ENCODE data around the gene ZNF648. TPM values are rescaled to one million over a fixed set of nuclear protein-coding genes. Genes with fewer than 3 reads are reported as not detected.

ZNF648 gene
- total and polyA plus RNA-seq, 10 of the 15 experiments (the other 5 are each of a cell fraction or from before 2014, with no cell fraction given), result 0.05 TPM; not detected in 9

GRCh38 chr1:182107209-182107608, 45.7 kb upstream of the ZNF648 start (continued):
- TF ChIP-seq, protein P1, sequence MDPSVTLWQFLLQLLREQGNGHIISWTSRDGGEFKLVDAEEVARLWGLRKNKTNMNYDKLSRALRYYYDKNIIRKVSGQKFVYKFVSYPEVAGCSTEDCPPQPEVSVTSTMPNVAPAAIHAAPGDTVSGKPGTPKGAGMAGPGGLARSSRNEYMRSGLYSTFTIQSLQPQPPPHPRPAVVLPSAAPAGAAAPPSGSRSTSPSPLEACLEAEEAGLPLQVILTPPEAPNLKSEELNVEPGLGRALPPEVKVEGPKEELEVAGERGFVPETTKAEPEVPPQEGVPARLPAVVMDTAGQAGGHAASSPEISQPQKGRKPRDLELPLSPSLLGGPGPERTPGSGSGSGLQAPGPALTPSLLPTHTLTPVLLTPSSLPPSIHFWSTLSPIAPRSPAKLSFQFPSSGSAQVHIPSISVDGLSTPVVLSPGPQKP (IDR thresholded peaks at IDR 0.05; ENCODE audit: low read depth, low read length), result no peak
- TF ChIP-seq YBX1 (IDR thresholded peaks at IDR 0.05) (no peak), ZNF217 (IDR thresholded peaks at IDR 0.05) (no peak), POLR2AphosphoS5 (IDR thresholded peaks at IDR 0.05; ENCODE audit: low read length) (no peak), HDAC6 (IDR thresholded peaks at IDR 0.05; ENCODE audit: unreplicated experiment) (no peak), SPI1 (IDR thresholded peaks at IDR 0.05; ENCODE audit: borderline replicate concordance, insufficient read depth, low read depth, low read length) (no peak), CBX5 (IDR thresholded peaks at IDR 0.05; ENCODE audit: low read depth) (no peak), MEF2A (IDR thresholded peaks at IDR 0.05; ENCODE audit: insufficient read depth, low read depth, low read length) (no peak)
- TF ChIP-seq, protein P2, sequence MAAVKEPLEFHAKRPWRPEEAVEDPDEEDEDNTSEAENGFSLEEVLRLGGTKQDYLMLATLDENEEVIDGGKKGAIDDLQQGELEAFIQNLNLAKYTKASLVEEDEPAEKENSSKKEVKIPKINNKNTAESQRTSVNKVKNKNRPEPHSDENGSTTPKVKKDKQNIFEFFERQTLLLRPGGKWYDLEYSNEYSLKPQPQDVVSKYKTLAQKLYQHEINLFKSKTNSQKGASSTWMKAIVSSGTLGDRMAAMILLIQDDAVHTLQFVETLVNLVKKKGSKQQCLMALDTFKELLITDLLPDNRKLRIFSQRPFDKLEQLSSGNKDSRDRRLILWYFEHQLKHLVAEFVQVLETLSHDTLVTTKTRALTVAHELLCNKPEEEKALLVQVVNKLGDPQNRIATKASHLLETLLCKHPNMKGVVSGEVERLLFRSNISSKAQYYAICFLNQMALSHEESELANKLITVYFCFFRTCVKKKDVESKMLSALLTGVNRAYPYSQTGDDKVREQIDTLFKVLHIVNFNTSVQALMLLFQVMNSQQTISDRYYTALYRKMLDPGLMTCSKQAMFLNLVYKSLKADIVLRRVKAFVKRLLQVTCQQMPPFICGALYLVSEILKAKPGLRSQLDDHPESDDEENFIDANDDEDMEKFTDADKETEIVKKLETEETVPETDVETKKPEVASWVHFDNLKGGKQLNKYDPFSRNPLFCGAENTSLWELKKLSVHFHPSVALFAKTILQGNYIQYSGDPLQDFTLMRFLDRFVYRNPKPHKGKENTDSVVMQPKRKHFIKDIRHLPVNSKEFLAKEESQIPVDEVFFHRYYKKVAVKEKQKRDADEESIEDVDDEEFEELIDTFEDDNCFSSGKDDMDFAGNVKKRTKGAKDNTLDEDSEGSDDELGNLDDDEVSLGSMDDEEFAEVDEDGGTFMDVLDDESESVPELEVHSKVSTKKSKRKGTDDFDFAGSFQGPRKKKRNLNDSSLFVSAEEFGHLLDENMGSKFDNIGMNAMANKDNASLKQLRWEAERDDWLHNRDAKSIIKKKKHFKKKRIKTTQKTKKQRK (IDR thresholded peaks at IDR 0.05; ENCODE audit: low read depth, low read length), result no peak

DNA sequence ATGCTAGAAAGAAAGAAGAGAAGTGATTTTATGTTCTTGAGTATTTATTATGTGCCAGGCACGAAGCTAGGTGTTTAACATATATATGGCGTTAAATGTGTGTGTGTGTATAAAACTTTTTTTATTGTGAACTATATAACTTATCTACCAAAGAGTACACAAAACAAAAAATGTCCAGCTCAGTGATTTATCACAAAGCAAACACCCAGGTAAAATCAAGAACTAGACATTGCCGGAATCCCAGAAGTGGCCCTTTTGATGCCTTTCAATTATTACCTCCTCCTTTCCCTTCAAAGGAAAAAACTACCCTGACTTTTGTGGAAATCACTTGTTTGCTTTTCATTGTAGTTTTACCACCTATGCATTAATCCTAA, 40.5 kb upstream of the ZNF648 start:
- WGBS (ENCODE audit: insufficient coverage, insufficient replicate concordance, low lambda C conversion rate, missing lambda C conversion rate), result 43% methylated on average over 3 of the region's 3 CpGs

More for the DNA sequence above, 40.5 kb upstream of the ZNF648 start:
- Histone ChIP-seq H3K9me3 (replicated peaks; ENCODE audit: control insufficient read depth, insufficient read depth, low read length) (no peaks in the 10 kb centered on the region), H3K9ac (ENCODE audit: control insufficient read depth, insufficient read depth, low read length) (no peak overlapping the region), H3K4me3 (no peak overlapping the region), H3K4me2 (ENCODE audit: control insufficient read depth, insufficient read depth) (no peak overlapping the region), H4K20me1 (ENCODE audit: control insufficient read depth, insufficient read depth) (no peaks in the 10 kb centered on the region), H3K36me3 (ENCODE audit: control insufficient read depth in 2 of 2, insufficient read depth in 2 of 2, low read length in 1 of 2) (no peaks in the 10 kb centered on the region), H3K27me3 (replicated peaks in 1 of 2; ENCODE audit: control insufficient read depth in 2 of 2, insufficient read depth in 2 of 2, low read length in 1 of 2) (peaks cover 0 to 5% of the 10 kb centered on the region in 2 experiments; a peak in 2 of 4 replicates), H2AFZ (ENCODE audit: control insufficient read depth, low read depth, low read length) (no peak overlapping the region), H3K4me1 (ENCODE audit: control insufficient read depth, insufficient read depth, low read length) (no peaks in the 10 kb centered on the region), H3K27ac (ENCODE audit: control insufficient read depth, insufficient read depth) (no peak overlapping the region), H3K79me2 (ENCODE audit: control insufficient read depth, insufficient read depth, low read length) (no peaks in the 10 kb centered on the region)
- FAIRE-seq (no peak), DNase-seq (ENCODE audit: low read depth, low spot score) (no peak), ATAC-seq (no peak)
- TF ChIP-seq NFIC (IDR thresholded peaks at IDR 0.05; ENCODE audit: low read depth, low read length) (no peak), POU2F2 (IDR thresholded peaks at IDR 0.05; ENCODE audit: borderline replicate concordance, low read depth, low read length) (no peak)
- POLR2A ChIA-PET, result no interaction called here
- RAD21 ChIA-PET (ENCODE audit: unreplicated experiment), result no interaction called here
- CTCF ChIA-PET, result no interaction called here
- no TSS peak for BruUV-seq (replicated peaks)
- SMC1A ChIA-PET (ENCODE audit: uncharacterized antibody, unreplicated experiment), result interaction anchor here (0.7 kb wide), 1 partner anchor 41 kb away, joined by 3 read pairs; no protein-coding TSS in a partner anchor
- in situ Hi-C loops (cut with MboI) (no loop called here), intact Hi-C loops (cut with micrococcal nuclease; ENCODE audit: unreplicated experiment) (no loop called here)

All from GM12878 (cell line).